ENCODE data around the gene ATIC. TPM values are rescaled to one million over a fixed set of nuclear protein-coding genes. Genes with fewer than 3 reads are reported as not detected.

Gene ATIC
- polyA plus RNA-seq, 3 donors = 20.8 to 32.3 (median 21.6) TPM

DNA sequence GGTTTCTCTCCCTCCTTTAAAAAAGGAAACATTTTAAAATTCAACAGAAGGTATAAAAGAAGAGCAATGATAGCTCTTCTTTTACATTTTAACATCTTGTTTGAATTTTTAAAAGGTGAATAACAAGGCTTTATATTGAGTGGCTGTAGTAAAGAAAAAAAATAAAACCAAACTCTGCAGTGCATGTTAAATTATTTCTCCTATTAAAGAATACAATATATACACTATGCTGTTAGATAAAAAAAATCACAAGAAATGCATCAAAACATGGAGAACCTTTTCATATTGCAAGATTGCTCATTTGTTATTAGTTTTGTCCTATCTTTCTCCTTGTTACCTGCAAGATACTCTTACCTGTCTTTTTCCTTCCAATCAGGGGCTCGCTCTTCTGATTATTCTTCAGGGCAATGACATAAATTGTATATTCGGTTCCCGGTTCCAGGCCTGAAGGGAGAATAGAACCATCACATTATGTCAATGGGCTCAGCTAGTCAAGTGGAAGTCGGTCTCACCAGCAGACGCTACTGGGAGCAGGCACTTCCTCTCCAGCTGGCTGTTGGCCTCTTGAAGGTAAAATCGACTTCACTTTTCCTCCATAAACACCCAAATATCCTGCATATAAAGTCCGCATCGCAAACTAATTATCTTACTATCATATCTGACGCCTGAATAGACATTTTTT, 61.2 kb downstream of the ATIC start:
- Mint-ChIP-seq H3K9me3 (peaks cover 2 to 13% (median 6%) of the 10 kb centered on the region in 7 donors), H3K36me3 (no peaks in the 10 kb centered on the region), H3K4me1 (no peaks in the 10 kb centered on the region), H3K4me3 (no peak overlapping the region), H3K27me3 (ENCODE audit: low read depth in 3 of 3) (peaks cover 0 to 2% (median 0%) of the 10 kb centered on the region in 3 donors), H3K27ac (no peak overlapping the region)
- intact Hi-C loops (cut with micrococcal nuclease) = no loop called here
- Histone ChIP-seq H3K4me3 (replicated peaks in 1 of 3; ENCODE audit: low read depth in 2 of 3, low read length in 3 of 3) (no peak overlapping the region), H3K4me1 (ENCODE audit: control insufficient read depth in 1 of 2, insufficient read depth in 2 of 2, low read length in 2 of 2) (no peaks in the 10 kb centered on the region), H4K20me1 (ENCODE audit: insufficient read depth, low read length) (no peaks in the 10 kb centered on the region), H3K9ac (ENCODE audit: insufficient read depth, low read length, poor library complexity, severe bottlenecking) (no peak overlapping the region), H3K79me2 (ENCODE audit: insufficient read depth, low read length) (no peaks in the 10 kb centered on the region), H2AFZ (ENCODE audit: insufficient read depth, low read depth, low read length, poor library complexity, severe bottlenecking) (no peak overlapping the region), H3K4me2 (replicated peaks; ENCODE audit: extremely low read depth, low read length, poor library complexity, severe bottlenecking) (no peak overlapping the region), H3K9me3 (replicated peaks in 1 of 2; ENCODE audit: control insufficient read depth in 1 of 2, insufficient read depth in 1 of 2, low read length in 2 of 2) (peaks cover 0 to 8% of the 10 kb centered on the region in 2 donors), H3K27me3 (ENCODE audit: control insufficient read depth in 2 of 2, insufficient read depth in 2 of 2, low read length in 2 of 2) (no peaks in the 10 kb centered on the region), H3K27ac (ENCODE audit: low read depth in 1 of 2, low read length in 2 of 2) (no peak overlapping the region), H3K36me3 (replicated peaks in 1 of 2; ENCODE audit: control insufficient read depth in 1 of 2, insufficient read depth in 2 of 2, low read length in 2 of 2) (no peaks in the 10 kb centered on the region)
- no peak for TF ChIP-seq CTCF (IDR thresholded peaks at IDR 0.05)
- DNase-seq = no peak
- WGBS (ENCODE audit: insufficient coverage) = 98% methylated on average over 5 of the region's 9 CpGs

DNA sequence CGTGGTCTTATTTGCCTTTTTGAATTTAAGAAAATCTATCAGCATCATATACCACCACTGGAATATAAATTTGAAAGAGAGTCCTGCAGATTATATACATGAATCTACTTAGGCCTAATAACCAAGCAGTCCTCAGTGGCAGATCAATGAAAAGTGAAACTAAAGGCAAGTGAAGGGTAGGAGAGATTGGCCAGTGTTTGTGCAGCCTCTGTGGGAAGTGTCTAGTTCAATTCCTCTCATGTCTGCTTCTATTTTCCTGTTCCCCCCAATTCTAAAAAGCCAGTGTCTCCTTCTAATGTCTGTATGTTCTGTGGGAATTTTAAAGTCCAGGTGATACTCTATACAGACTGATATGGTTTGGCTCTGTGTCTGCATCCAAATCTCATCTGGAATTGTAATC, 62.1 kb downstream of the ATIC start:
- H3K4me3 Mint-ChIP-seq = no peak overlapping the region
- WGBS (ENCODE audit: insufficient coverage) = no CpG with 5 or more reads among the region's 1 CpG

More for the DNA sequence above, 62.1 kb downstream of the ATIC start:
- no peak for TF ChIP-seq CTCF (IDR thresholded peaks at IDR 0.05)
- Histone ChIP-seq H2AFZ (ENCODE audit: insufficient read depth, low read depth, low read length, poor library complexity, severe bottlenecking) (no peak overlapping the region), H3K4me1 (ENCODE audit: control insufficient read depth in 1 of 2, insufficient read depth in 2 of 2, low read length in 2 of 2) (no peaks in the 10 kb centered on the region), H3K4me3 (replicated peaks in 1 of 3; ENCODE audit: low read depth in 2 of 3, low read length in 3 of 3) (no peak overlapping the region), H4K20me1 (ENCODE audit: insufficient read depth, low read length) (no peaks in the 10 kb centered on the region), H3K27ac (ENCODE audit: low read depth in 1 of 2, low read length in 2 of 2) (no peak overlapping the region), H3K79me2 (ENCODE audit: insufficient read depth, low read length) (no peaks in the 10 kb centered on the region), H3K9me3 (replicated peaks in 1 of 2; ENCODE audit: control insufficient read depth in 1 of 2, insufficient read depth in 1 of 2, low read length in 2 of 2) (peaks cover 0 to 8% of the 10 kb centered on the region in 2 donors), H3K9ac (ENCODE audit: insufficient read depth, low read length, poor library complexity, severe bottlenecking) (no peak overlapping the region), H3K36me3 (replicated peaks in 1 of 2; ENCODE audit: control insufficient read depth in 1 of 2, insufficient read depth in 2 of 2, low read length in 2 of 2) (no peaks in the 10 kb centered on the region), H3K4me2 (replicated peaks; ENCODE audit: extremely low read depth, low read length, poor library complexity, severe bottlenecking) (no peak overlapping the region), H3K27me3 (ENCODE audit: control insufficient read depth in 2 of 2, insufficient read depth in 2 of 2, low read length in 2 of 2) (no peaks in the 10 kb centered on the region)
- Mint-ChIP-seq H3K4me1 (no peaks in the 10 kb centered on the region), H3K27me3 (ENCODE audit: low read depth in 3 of 3) (peaks cover 0 to 2% (median 0%) of the 10 kb centered on the region in 3 donors), H3K36me3 (no peaks in the 10 kb centered on the region), H3K27ac (no peak overlapping the region), H3K9me3 (peaks cover 2 to 13% (median 6%) of the 10 kb centered on the region in 7 donors)
- intact Hi-C loops (cut with micrococcal nuclease) = no loop called here
- no peak for DNase-seq
